Measurements from ENCODE around the gene PAX2. TPM values are rescaled to one million over a fixed set of nuclear protein-coding genes. Genes with fewer than 3 reads are reported as not detected.

PAX2 gene
- total RNA-seq, 2 experiments from 2014 or later, result not detected

DNA sequence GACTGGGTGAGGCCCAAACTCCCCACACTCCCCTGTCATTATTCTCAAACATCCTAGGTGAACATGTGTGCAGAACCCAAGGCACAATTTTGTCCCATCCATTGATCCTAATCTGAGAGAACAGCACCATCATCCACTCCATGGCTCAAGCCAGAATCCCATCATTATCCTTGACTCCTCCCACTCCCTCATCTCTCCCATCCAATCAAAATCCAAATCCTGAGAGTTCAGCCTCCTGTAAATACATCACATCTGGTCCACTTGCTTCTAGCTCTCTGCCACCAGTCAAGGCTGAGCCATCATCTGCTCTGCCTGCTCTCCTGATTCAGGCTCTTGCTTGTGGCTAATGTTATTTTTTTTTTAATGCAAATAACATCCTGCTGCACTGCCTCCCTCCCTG lies 91.5 kb downstream of the PAX2 start:
- Mint-ChIP-seq H3K4me3 (no peak overlapping the region), H3K27ac (no peak overlapping the region), H3K9me3 (no peaks in the 10 kb centered on the region), H3K4me1 (ENCODE audit: low read depth) (no peaks in the 10 kb centered on the region), H3K36me3 (ENCODE audit: low read depth) (no peaks in the 10 kb centered on the region), H3K27me3 (peaks cover 23% of the 10 kb centered on the region)
- ChIA-PET POLR2A (interaction anchor here (0.9 kb wide), 1 partner anchor 276 kb away, joined by 3 read pairs; no protein-coding TSS in a partner anchor), CTCF (interaction anchor here (1.6 kb wide), 1 partner anchor 11 kb away, joined by 3 read pairs; no protein-coding TSS in a partner anchor)
- intact Hi-C loops (cut with micrococcal nuclease), result no loop called here
- TF ChIP-seq, protein P1, sequence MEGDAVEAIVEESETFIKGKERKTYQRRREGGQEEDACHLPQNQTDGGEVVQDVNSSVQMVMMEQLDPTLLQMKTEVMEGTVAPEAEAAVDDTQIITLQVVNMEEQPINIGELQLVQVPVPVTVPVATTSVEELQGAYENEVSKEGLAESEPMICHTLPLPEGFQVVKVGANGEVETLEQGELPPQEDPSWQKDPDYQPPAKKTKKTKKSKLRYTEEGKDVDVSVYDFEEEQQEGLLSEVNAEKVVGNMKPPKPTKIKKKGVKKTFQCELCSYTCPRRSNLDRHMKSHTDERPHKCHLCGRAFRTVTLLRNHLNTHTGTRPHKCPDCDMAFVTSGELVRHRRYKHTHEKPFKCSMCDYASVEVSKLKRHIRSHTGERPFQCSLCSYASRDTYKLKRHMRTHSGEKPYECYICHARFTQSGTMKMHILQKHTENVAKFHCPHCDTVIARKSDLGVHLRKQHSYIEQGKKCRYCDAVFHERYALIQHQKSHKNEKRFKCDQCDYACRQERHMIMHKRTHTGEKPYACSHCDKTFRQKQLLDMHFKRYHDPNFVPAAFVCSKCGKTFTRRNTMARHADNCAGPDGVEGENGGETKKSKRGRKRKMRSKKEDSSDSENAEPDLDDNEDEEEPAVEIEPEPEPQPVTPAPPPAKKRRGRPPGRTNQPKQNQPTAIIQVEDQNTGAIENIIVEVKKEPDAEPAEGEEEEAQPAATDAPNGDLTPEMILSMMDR (IDR thresholded peaks at IDR 0.05), result no peak
- no peak for ATAC-seq
- DNase-seq, result no peak

DNA sequence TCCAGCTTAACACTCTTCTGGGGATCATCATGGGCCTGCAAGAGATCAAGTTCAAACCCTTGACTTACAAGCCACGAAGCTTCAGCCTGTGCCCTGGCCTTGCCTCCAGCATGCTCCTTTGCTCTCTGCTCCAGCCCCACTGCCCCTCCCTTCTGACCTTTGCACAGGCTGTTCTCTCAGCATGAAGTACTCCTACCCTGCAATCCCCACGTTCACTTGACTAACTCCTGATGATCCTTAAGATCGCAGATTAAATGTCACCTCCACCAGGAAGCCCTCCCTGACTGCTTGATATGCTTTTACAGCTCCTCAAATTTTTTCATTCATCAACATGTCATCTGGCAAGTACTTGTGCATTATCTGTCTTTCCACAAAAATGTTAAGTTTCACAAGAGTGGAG lies 91.9 kb downstream of the PAX2 start:
- DNase-seq, result no peak
- intact Hi-C loops (cut with micrococcal nuclease), result no loop called here
- Mint-ChIP-seq H3K27ac (no peak overlapping the region), H3K4me1 (ENCODE audit: low read depth) (no peaks in the 10 kb centered on the region), H3K27me3 (peaks cover 20% of the 10 kb centered on the region), H3K4me3 (no peak overlapping the region), H3K9me3 (no peaks in the 10 kb centered on the region), H3K36me3 (ENCODE audit: low read depth) (no peaks in the 10 kb centered on the region)
- TF ChIP-seq, protein P1 (IDR thresholded peaks at IDR 0.05), result no peak
- ChIA-PET CTCF (interaction anchor here (1.6 kb wide), 1 partner anchor 11 kb away, joined by 3 read pairs; no protein-coding TSS in a partner anchor), POLR2A (interaction anchor here (0.9 kb wide), 1 partner anchor 276 kb away, joined by 3 read pairs; no protein-coding TSS in a partner anchor)
- ATAC-seq, result no peak

DNA sequence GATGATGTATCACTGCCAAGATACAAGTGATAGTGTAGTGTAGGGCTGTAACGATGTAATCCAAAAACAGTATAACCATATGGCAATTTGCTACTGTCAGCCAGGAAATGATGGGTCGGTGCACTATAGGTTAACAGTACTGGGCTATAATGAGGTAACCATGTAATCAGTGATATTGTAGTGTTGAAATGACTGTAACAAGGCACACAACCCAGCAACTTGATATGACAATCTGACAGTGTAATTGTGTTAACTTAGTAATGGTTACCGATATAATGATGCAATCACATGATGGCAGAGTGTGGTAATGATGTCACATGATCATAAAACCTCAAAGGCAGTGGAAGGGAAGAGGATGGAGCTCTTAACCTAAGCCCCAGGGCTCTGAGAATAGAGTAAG lies 93.6 kb downstream of the PAX2 start:
- CTCF ChIA-PET, result interaction anchor here (0.8 kb wide), 1 partner anchor 175 kb away, joined by 3 read pairs; no protein-coding TSS in a partner anchor
- intact Hi-C loops (cut with micrococcal nuclease), result no loop called here

DNA sequence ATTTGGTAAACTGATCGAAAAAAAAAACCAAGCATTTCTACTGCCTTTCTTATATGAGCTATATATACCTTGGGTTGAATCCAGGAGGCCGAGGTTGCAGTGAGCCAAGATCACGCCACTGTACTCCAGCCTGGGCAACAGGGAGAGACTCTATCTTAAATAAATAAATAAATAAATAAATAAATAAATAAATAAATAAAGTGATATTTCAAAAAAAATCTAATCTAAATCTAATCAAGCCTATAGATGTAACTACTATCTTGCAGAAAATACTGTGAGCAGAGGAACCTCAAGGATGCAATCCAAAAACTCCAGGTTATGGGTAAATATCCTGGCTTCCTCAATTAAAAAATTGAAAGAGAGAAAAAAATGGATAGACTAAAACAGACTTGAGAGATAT lies 96.1 kb downstream of the PAX2 start:
- H3K4me3 Mint-ChIP-seq, result no peak overlapping the region
- ATAC-seq (no peak), DNase-seq (no peak)
- H3K27ac Mint-ChIP-seq, result no peak overlapping the region
- ChIA-PET POLR2A (interaction anchor here (0.7 kb wide), 1 partner anchor 9 kb away, joined by 3 read pairs; no protein-coding TSS in a partner anchor), CTCF (interaction anchor here (0.9 to 2.2 kb wide), 2 partner anchors 30 to 98 kb away, joined by 3 to 6 read pairs; no protein-coding TSS in a partner anchor)
- intact Hi-C loops (cut with micrococcal nuclease), result no loop called here
- TF ChIP-seq, protein P1 (IDR thresholded peaks at IDR 0.05), result no peak
- H3K27me3 Mint-ChIP-seq, result peaks cover 11% of the 10 kb centered on the region
- H3K9me3 Mint-ChIP-seq, result no peaks in the 10 kb centered on the region
- no peaks in the 10 kb centered on the region for H3K36me3 Mint-ChIP-seq (ENCODE audit: low read depth)
- no peaks in the 10 kb centered on the region for H3K4me1 Mint-ChIP-seq (ENCODE audit: low read depth)

More for the DNA sequence above, 93.6 kb downstream of the PAX2 start:
- Mint-ChIP-seq H3K4me1 (ENCODE audit: low read depth) (no peaks in the 10 kb centered on the region), H3K27me3 (peaks cover 11% of the 10 kb centered on the region), H3K9me3 (no peaks in the 10 kb centered on the region), H3K4me3 (no peak overlapping the region), H3K27ac (no peak overlapping the region), H3K36me3 (ENCODE audit: low read depth) (no peaks in the 10 kb centered on the region)
- TF ChIP-seq, protein P1 (IDR thresholded peaks at IDR 0.05), result no peak
- POLR2A ChIA-PET, result no interaction called here
- ATAC-seq (peak; percentile 75), DNase-seq (no peak)

DNA sequence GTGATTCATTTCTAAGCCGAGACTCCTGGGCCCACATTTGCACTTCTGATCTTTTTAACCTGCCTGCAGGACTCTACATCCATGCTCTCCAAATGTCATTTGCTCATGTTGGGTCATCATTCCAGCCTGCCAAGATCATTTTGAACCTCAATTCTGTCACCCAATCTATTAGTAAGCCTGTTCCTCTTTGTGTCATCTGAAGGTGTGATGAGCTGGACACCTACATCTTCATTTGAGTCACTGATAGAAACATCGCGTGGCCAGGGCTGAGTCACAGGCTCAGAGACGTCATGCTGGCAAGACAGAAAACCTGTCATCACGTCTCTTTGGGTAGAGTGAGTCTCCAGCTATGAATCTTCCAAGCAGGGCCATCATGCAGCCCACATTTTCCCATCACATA lies 102.1 kb downstream of the PAX2 start:
- Mint-ChIP-seq H3K4me3 (no peak overlapping the region), H3K27me3 (peaks cover 41% of the 10 kb centered on the region), H3K27ac (no peak overlapping the region), H3K9me3 (no peaks in the 10 kb centered on the region), H3K4me1 (ENCODE audit: low read depth) (peaks cover 7% of the 10 kb centered on the region), H3K36me3 (ENCODE audit: low read depth) (no peaks in the 10 kb centered on the region)
- intact Hi-C loops (cut with micrococcal nuclease), result no loop called here
- ATAC-seq (peak; percentile 92), DNase-seq (peak; percentile 84)
- POLR2A ChIA-PET, result no interaction called here
- CTCF ChIA-PET, result no interaction called here
- TF ChIP-seq, protein P1 (IDR thresholded peaks at IDR 0.05), result no peak
